Suprapubic skin (tissue), 4 donors: Measurements from ENCODE around the gene TMEM232.

Source experiments
- POLR2A ChIP-seq, 2 donors: fragments of 450-650 bp; IDR thresholded peaks; one replicate each; pipeline ENCODE4 v1.6.1; 2017; ENCODE audit warnings: antibody characterized with exemption in 2 of 2, mild to moderate bottlenecking in 2 of 2, moderate library complexity in 2 of 2
- POLR2AphosphoS5 ChIP-seq, 3 donors: sonication (generic); formaldehyde crosslinking; IDR thresholded peaks; one replicate each; pipeline ENCODE4 v1.6.1; 2017; ENCODE audit warnings: antibody characterized with exemption in 3 of 3
- TF ChIP-seq, protein P1 (sequence below), 2 donors: fragments of 200-600 bp in 1 of 2; fragments of 450-650 bp in 1 of 2; sonication (generic) in 1 of 2; IDR thresholded peaks; one replicate each; pipeline ENCODE4 v1.5.1; 2016 to 2019; ENCODE audit warnings: antibody characterized with exemption in 2 of 2, mild to moderate bottlenecking in 1 of 2, moderate library complexity in 1 of 2

DNA sequence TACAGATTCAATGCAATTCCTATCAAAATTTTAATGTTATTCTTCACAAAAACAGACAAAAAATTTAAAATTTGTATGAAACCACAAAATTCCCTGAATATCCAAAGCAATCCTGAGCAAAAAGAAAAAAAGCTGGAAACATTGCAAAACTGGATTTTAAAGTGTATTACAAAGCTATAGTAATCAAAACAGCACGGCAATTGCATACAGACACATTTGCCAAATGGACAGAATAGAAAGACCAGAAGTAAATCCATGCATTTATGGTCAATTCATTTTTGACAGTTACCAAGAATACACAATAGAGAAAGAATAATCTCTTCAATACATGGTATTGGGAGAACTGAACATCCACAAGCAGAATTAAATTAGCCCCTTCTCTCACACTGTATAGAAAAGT lies 110.5 kb downstream of the TMEM232 start:
- TF ChIP-seq, protein P1, sequence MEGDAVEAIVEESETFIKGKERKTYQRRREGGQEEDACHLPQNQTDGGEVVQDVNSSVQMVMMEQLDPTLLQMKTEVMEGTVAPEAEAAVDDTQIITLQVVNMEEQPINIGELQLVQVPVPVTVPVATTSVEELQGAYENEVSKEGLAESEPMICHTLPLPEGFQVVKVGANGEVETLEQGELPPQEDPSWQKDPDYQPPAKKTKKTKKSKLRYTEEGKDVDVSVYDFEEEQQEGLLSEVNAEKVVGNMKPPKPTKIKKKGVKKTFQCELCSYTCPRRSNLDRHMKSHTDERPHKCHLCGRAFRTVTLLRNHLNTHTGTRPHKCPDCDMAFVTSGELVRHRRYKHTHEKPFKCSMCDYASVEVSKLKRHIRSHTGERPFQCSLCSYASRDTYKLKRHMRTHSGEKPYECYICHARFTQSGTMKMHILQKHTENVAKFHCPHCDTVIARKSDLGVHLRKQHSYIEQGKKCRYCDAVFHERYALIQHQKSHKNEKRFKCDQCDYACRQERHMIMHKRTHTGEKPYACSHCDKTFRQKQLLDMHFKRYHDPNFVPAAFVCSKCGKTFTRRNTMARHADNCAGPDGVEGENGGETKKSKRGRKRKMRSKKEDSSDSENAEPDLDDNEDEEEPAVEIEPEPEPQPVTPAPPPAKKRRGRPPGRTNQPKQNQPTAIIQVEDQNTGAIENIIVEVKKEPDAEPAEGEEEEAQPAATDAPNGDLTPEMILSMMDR (IDR thresholded peaks at IDR 0.05) = no peak
- TF ChIP-seq POLR2AphosphoS5 (IDR thresholded peaks at IDR 0.05) (no peak), POLR2A (IDR thresholded peaks at IDR 0.05) (no peak)
